Renal cortical epithelial cell (primary cell): ENCODE data around the gene SLC49A4. TPM values are rescaled to one million over a fixed set of nuclear protein-coding genes. Genes with fewer than 3 reads are reported as not detected.

Experiments
- DNase-seq: peaks from one replicate; pipeline ENCODE4 v3.0.0-alpha.2; 2011; ENCODE audit warnings: low read depth
- total RNA-seq: library from RNA; depleted of rRNA; stranded (reverse); fragments of >200 nt; gene quantifications from 2 replicates; pipeline ENCODE4 v1.2.3, GENCODE V29; 2014

SLC49A4 gene
- total RNA-seq, 1 donor from 2014 or later = 26.3 TPM

DNA sequence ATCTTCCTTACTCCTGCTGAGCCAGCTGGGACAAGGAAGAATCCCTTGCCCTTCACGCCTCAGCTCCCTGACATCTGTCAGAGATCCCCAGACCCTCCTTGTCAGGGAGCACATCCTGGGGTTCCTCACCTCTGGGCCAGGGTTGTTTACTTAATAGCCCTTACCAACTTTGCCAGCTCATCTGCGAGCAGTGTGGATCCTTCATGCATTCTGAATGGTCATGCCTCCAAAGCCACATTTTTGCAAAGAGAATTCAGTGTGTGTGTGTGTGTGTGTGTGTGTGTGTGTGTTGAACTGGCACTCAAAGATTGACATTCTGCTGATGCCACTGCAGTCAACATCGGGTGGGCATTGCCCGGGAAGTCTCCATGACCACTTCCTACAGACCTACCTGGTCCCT lies 112.6 kb downstream of the SLC49A4 start:
- no peak for DNase-seq

DNA sequence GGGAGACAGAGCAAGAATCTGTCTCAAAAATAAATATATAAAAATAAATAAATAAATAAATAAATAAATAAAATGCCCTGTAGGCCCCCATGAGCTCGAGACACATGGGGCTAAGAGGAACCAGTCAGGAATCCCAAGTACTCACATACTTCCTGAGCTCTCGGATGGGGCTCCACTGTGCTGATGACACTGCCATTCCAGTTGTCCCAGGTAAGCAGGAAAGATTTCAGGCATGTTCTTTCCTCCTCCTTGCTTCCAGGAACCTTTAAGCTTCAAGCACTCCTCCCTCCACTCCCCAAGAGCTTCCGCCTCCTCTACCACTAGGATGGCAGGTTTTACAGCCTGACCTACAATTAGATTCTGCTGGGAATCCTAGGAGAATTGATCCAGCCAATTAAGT lies 113.4 kb downstream of the SLC49A4 start:
- DNase-seq = no peak

DNA sequence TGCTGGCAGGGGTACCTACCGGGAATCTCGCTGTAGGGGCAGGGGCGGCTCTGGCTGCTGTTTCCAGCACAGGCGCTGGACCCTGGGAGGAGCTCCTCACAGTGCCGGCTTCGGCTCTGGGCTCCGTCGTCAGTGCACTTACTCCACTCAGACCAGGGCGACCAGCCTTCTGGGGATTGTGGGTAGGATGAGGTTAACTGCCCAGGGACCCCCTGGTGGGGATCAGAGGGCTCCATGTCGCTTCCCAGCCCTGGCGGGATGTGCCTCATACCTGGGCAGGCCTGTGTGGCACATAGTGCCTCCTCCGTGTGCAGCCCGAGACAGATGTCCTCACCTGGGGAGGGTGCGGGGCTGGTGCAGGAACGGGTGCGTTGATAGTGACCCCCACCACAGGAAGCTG lies 117.0 kb downstream of the SLC49A4 start:
- no peak for DNase-seq

DNA sequence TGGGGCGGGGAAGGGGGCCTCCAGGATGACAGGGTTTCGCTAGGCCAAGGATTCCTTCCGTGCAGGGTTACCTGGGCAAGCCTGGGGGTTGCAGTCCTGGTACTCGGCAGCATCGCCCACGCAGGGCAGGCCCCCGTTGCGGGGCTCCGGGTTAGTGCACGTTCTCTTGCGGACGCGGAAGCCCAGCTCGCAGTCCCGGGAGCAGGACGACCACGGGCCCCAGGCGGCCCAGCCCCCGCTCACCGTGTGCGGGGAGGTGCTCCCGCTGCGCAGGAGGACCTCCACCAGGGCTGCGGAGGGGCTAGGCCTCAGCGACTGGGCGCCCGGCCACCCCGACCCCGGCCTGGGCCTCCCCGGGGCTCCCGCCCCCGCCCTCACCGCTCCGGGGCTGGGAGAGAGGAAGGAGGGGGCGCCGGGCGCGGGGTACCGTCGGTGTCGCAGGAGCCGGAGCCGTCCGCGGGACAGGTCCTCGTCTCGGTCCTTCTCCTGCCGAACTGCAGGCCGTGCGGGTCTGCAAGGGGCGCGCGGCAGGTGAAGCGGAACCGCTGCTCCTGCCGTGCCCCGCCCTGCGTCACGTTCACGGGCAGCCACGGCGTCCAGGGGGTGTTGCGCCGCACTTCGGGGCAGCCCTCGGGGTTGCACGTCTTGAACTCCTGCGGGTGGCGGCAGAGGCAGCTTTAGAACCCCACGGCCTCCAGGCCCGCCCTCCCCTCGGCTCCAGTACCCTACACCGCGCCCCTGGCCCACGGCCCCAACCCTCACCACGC lies 118.1 kb downstream of the SLC49A4 start:
- no peak for DNase-seq

DNA sequence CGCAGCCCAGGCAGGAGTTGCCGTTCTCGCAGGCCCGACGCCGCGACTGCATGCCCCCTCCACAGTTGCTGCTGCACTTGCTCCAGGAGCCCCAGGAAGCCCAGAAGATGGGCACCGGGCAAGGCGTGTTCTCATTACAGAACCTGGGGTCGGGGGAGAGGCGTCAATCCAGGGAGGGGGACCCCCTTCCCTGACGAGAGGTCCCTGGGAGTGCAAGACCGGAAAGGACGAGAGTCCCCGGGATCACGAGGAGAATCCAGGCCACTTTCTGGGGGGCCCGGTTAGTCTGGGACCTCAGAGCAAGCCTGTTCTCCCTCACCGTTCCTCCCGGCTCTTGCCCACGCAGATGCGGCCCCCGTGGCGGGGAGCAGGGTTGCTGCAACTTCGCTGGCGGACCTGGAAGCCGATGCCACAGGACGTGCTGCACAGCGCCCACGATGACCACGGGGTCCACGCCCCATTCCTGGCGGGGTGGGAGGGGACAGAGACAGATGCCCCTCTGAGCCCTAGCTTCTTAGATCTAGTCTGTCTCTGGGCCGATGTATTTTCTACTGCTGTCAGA lies 118.8 kb downstream of the SLC49A4 start:
- no peak for DNase-seq

DNA sequence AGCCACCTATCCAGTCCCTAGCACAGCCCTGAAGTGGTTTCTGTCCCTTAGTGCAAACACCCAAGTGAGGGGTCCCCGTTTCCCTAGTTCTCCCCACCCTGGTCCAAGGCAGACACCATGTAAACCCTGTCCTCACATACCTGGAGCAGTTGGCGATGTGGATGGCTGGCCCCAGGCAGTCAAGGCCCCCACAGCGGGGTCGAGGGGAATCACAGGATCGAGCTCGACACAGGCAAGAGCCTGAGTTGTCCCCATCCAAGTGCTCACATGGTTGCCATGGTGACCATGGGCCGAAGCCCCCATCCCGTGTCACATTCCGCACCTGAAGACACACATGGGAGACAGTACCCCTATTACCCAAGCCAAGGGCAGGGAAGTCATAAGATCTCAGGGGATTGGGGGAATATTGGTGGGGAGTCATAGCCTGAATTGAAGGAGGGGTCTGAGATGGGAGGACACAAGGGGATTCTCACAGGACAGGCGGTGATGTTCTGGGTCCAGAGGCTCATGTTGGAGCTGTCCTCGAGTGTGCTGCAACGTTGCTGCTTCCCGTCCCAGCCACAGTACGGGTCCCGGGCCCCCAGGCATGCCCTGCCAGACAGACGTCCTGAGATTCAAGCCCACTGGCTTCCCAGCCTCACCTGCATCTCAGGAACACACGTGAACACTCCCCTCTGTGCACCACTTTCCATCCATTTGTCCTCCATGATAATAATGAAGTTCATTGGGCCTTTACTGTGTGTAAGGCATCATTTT lies 120.6 kb downstream of the SLC49A4 start:
- no peak for DNase-seq

DNA sequence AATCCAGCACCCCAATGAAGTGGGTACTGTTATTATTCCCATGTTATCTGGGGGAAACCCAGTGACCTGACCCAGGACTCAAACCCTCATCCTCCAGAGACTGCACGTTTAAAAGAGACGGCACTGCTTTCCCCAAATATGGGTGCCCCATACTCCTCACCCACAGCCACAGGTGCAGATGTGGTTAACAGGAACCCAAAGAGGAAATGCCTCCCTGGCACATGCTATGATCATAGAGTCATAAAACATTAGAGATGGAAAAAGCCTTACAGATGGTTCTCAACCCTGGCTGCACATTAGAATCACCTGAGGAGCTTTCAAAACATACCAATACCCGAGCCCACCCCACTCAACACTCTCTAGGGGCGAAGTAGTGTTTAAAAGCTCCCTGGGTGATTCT lies 121.2 kb downstream of the SLC49A4 start:
- DNase-seq = no peak

DNA sequence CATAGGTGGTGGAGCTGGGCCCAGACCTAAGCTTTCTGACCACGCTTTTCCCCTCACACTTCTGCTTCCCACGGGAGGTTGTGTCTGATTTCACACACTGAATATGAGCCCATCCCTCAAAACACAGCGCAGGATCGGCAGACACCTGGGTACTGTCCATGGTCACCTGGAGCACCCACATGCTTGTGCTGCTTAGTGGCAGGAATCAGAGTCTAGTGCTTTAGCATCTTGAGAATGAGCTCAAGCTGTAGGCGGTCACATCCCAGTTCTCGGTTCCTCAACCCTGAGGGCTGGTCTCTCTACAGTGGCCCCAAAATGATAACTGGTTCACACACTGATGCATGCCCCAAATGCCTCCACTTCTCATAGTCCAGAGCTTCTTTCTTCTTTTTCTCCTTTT lies 121.7 kb downstream of the SLC49A4 start:
- no peak for DNase-seq

DNA sequence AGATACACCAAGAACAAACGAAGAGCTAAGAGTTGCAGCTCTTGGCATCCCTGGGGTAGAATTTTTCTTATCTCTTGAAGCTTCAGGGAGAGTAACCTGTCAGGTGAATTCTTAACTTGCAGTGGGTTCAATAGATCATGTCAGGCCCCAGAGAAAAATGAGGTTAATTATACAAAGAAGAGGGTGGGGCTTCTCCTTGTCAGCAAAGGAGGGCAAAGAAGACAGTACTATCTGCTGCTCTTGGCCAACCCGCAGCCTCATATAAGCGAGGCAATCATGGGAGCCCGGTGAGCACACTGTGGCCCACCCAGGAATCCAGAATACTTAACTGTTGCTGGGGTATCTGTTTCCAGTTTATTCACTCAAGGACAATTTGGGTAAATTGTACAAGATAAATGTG lies 122.5 kb downstream of the SLC49A4 start:
- no peak for DNase-seq

DNA sequence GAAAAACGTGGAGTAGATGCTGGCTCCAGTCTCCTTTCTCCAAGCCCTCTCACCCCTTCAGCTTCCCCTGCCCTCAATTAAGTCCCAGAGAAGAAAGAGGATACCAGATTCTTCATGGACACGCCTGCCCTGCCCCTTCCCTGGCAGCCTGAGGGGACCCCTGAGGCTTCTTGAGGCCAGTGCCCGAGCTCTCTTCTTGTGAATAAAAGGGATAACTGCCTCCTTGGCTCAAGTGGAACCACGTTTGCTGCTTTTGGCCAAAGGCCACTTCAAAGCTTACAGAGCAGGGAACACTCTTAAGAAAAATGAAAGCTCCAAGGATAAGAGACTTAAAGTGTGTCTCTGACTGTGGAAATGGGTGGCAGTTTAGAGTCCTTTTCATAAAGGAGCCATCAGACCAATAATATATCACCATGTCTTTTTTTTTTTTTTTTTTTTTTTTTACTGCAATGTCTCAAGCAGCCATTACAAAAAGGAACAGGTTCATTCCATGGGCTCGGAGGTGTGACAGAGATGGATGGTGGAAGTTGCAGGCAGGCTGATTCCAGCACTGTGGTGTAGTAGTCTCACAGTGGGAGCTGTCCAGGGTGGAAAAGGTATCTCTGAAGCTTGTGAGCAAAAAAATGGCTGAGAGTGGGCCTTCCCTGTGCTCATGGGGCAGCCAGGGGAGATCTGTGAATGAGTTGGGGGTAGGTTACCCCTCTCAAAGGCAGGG lies 123.9 kb downstream of the SLC49A4 start:
- DNase-seq = peak; percentile 32

DNA sequence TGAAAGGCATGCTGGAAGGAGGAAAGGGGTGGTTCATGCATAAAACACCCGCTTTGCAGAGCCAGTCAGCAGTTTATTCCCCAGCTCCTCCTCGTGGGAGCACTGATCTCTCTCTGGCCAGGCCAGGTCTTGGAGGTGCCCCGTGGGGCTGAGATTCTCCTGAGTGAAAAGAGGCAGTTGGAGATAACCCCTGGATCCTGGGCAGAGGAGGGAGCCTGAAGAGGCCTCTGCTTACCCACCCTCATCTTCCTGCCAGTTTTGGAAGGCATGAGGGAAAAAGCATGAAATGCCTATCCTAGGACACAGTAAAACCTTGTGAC lies 124.4 kb downstream of the SLC49A4 start:
- DNase-seq = no peak

DNA sequence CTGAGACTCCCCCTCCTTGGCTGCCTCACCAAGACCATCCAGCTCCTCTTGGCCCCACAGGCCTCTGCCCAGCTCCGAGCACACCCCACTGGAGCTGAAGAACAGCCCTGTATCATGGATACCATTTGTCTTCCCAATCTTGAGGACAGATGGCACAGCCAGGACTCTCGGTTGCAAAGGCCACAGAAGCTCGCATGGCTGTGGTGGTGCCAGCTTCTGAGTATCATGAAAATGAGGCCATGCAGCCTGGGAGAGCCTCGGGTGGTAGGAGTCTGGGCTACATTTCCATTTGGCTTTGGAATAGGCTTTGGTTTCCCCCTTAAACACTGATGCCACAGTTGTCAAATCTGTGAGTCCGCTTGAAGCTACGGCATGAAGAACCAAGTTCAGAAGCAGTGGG lies 126.1 kb downstream of the SLC49A4 start:
- no peak for DNase-seq

DNA sequence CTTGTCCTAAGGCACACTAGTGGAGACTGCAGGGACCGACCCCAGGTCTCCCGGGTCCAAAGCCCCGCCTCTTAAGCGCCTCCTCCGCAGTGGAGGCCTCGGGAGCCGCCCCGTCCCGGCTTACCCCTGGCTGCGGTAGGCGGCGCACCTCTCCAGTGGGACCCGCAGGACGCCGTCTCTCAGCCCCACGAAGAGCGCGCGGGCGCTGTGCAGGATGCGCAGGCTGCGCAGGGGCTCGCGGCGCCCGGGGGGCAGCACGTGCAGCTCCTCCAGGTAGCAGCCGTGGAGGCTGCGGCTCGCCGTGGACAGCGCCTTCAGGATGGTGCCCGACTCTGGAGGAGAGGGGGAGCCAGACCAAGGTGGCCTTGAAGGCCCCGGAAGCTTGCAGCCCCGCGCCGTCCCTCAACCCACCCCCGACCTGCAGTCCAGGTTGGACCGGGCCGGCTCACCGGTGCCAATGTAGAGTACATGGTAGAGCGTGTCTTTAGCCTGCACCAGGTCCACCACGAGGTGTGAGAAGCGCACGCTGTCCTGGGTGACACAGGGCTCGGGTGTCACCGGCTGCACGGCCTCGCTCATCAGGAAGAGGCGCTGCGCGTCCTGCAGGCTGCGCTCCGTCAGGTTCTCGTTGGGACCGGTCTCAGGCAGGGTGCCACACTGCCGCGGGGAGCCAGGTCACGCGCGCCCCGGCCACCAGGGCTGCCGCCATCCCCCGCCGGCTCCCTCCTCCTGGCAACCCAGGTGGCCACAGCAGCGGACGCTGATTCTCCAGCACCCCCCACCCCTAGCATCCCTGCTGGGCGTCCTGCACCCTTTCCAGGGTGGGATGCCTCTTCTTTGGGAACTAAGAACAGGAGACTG lies 127.2 kb downstream of the SLC49A4 start:
- no peak for DNase-seq

DNA sequence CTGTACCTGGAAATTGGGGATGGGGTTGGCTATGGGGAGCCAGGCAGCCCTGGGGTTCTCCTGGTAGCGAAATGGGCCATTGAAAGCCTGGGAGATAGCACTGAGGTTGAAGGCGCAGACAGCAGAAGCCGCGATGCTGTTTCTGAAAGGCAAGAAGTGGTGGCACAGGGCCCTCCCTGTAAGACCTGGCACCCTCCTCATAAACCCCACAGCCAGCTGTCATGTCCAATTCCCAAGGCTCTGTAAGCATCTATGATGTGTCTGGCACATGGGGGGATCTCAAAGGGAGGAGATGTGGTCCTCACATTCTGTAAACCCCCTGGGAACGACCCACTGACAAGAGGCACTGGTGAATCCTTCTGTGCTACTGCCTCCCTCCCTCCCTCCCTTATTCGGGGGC lies 128.7 kb downstream of the SLC49A4 start:
- DNase-seq = no peak

DNA sequence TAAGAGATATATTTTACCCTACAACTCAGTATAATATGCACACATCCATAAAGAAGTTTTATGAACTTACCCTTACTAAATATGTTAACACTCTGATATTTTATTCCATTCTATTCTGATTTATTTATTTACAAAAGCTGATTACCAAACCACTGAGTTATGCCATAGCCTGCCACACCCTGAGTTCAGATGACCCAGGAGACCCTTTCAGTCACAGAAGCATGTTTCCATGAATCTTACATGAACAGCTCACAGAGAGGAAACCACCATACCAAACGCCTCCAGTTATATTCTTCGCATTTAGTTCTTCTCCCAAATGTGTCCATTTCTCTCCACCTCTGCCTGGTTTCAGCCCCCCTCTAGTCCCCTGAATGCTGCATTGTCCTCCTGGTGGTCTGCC lies 129.2 kb downstream of the SLC49A4 start:
- DNase-seq = no peak

DNA sequence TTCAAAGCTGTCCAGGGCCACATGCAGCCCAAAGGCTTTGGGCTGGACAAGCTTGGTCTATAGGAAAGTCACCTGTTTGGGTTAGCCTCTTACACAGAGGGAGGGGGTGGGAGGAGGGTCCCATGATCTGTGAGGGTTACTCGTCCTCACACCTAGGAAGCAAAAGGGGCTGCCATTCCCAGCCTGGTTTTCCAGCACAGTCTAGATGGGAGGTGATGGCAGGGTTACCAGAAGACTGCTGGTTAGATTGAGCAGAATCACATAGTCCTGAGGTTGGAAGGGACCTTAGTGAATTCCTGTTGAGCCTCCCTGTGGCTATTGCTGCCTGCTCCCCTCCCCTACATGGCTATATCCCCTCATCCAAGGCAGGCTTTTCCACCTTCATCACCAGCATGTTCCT lies 130.9 kb downstream of the SLC49A4 start:
- DNase-seq = no peak

DNA sequence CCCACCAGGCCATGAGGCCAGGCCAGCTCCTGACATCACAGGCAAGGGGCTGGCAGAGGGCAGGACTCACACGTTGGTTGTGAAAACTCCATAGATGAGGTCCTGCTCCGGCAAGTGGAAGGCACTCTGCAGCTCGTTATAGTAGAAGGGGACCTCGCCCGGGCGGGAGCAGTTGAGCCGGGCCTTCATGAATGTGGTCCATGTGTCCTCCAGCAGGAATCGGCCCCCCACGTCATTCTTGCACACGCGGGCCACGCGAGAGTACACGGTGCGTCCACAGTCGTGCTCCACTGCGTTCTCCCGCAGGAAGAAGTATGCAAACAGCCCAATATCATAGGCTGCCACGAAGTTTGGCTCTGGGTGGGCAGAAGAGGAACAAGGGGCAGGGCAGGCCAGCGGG lies 131.5 kb downstream of the SLC49A4 start:
- DNase-seq = no peak

DNA sequence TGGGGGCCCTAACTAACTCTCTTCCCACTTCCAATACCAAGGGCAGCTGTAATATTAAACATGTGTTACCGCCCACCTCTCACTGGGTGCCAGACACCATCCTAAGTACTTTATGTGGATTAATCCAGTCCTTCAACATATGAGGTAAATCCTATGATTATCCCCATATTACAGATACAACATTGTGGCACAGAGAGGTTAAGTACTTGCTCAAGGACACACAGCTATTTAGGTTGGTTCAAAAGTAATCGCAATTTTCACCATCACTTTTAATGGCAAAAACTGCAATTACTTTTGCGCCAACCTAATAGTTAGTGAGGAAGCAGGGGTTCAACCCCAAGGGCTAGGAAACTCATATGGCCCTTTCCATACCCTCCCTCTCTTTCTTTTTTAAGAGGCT lies 131.9 kb downstream of the SLC49A4 start:
- DNase-seq = no peak

DNA sequence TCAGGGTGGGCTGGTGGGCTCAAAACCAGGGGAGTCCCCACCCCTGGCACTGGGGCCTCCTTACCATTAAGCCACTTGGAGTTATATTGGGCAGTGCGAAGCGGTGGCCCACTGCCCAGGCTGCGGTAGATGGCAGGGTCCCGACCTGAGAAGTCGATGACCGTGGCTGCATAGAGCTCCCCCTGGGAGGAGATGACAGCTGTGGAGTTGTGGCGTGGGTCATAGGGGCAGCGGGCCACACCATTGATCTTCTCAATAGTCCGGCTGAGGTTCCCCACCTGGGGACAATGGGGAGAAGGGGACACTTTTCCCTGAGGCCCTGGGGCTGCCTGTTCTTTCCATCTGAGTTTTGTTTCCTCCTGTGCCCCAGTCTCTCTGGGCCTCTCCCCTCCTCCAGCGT lies 132.9 kb downstream of the SLC49A4 start:
- DNase-seq = no peak

DNA sequence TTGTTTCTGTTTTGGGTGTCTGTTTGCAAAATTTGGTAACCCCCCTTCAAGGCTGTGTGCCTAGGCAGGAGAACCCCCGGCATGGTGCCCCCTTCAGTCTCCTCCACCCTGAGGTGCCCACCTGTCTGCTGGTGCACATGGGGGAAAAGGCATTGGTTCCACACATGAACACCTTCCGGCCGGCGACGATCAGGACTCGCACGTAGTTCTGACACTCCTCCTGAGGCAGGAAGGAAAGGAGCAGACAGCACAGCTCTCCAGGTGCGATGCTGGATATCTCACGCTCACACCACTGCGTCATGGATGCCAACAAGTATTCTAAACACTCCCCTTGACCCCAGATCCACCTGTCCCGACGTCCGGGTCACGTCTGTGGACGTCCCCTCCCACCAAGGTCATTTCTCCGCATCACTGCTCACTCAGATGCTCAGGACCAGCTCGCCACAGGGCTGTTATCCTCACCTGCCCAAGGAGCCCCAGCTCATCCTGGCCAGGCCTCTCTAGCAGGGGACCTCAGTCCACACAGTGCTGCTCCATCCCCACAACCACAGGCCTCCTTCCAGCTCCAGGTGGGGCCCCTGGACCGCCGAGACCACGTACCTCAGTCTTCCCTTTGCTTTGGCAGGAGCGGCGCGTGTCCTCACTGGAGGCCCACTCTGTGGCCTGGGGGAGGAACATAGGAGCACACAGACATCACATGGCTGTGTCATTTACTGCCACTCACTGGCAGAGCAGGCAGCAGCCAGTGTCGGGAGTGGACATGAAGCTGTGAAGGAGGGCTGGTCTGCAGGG lies 133.7 kb downstream of the SLC49A4 start:
- DNase-seq = no peak
